NCI-H1092 (cell line): ENCODE data around the gene MAP1LC3B.
"Not testable (repeated sequence)": the region's sequence is repeated elsewhere in the genome, so short reads cannot be mapped to it uniquely, and the experiment has no call there.

Experiments
- DNase-seq: peaks from one replicate; lab custom pipeline; 2025; lab: John Stamatoyannopoulos, UW

The MAP1LC3B gene

GRCh38 chr16:87360862-87361610 lies 31.1 kb upstream of the MAP1LC3B start:
- no peak for DNase-seq

GRCh38 chr16:87361916-87362619 lies 30.1 kb upstream of the MAP1LC3B start:
- DNase-seq = no peak

- DNase-seq = not testable (repeated sequence)
Observed at GRCh38 chr16:87362828-87363559, 29.1 kb upstream of the MAP1LC3B start.

- DNase-seq = no peak
Observed at GRCh38 chr16:87363771-87364455, 28.2 kb upstream of the MAP1LC3B start.

- DNase-seq = no peak
Observed at GRCh38 chr16:87365021-87365713, 27.0 kb upstream of the MAP1LC3B start.

GRCh38 chr16:87366288-87366687 lies 25.8 kb upstream of the MAP1LC3B start:
- no peak for DNase-seq

- no peak for DNase-seq
Observed at GRCh38 chr16:87366930-87367329, 25.2 kb upstream of the MAP1LC3B start.

- no peak for DNase-seq
Observed at GRCh38 chr16:87367529-87367928, 24.6 kb upstream of the MAP1LC3B start.

GRCh38 chr16:87368029-87368770 lies 23.9 kb upstream of the MAP1LC3B start:
- DNase-seq = no peak

- no peak for DNase-seq
Observed at GRCh38 chr16:87369117-87369765, 22.9 kb upstream of the MAP1LC3B start.

- DNase-seq = no peak
Observed at GRCh38 chr16:87369796-87370719, 22.1 kb upstream of the MAP1LC3B start.

- no peak for DNase-seq
Observed at GRCh38 chr16:87371261-87371866, 20.8 kb upstream of the MAP1LC3B start.

GRCh38 chr16:87372305-87372704 lies 19.8 kb upstream of the MAP1LC3B start:
- DNase-seq = no peak

- no peak for DNase-seq
Observed at GRCh38 chr16:87374313-87374712, 17.8 kb upstream of the MAP1LC3B start.

GRCh38 chr16:87375426-87376135 lies 16.6 kb upstream of the MAP1LC3B start:
- no peak for DNase-seq

- no peak for DNase-seq
Observed at GRCh38 chr16:87376660-87377059, 15.5 kb upstream of the MAP1LC3B start.

GRCh38 chr16:87379312-87379752 lies 12.8 kb upstream of the MAP1LC3B start:
- not testable (repeated sequence) for DNase-seq

- no peak for DNase-seq
Observed at GRCh38 chr16:87380403-87380802, 11.7 kb upstream of the MAP1LC3B start.
